SU-DHL-6 (cell line): ENCODE measurements around the gene FOXD4L1.
"Not testable (repeated sequence)": the region's sequence is repeated elsewhere in the genome, so short reads cannot be mapped to it uniquely, and the experiment has no call there.

ENCODE experiments used
- H2AFZ ChIP-seq: fragments of 200-600 bp; sonication (generic); 2 replicates; pipeline ENCODE4 v1.6.1; 2014; ENCODE audit warnings: low read depth, mild to moderate bottlenecking, moderate library complexity, mixed read lengths, antibody characterized with exemption, low read length; ENCODE audit not compliant: severe bottlenecking
- H3F3A ChIP-seq: fragments of 200-600 bp; shearing (Covaris generic); 2 replicates; pipeline ENCODE4 v1.6.0; 2016; ENCODE audit warnings: antibody characterized with exemption, mild to moderate bottlenecking; ENCODE audit not compliant: insufficient read depth
- H3K27ac ChIP-seq: fragments of 200-600 bp; sonication (generic); 2 replicates; pipeline ENCODE4 v1.5.1; 2016; ENCODE audit warnings: low read depth, mild to moderate bottlenecking, low read length, moderate library complexity, mixed read lengths
- H3K27me3 ChIP-seq: fragments of 200-600 bp; sonication (generic), shearing (Covaris generic); 2 replicates; pipeline ENCODE4 v1.6.0; 2014; ENCODE audit warnings: mild to moderate bottlenecking, low read length
- H3K36me3 ChIP-seq: fragments of 200-600 bp; sonication (generic); 2 replicates; pipeline ENCODE4 v1.6.1; 2014; ENCODE audit warnings: mild to moderate bottlenecking, low read length, mixed read lengths
- H3K4me2 ChIP-seq: fragments of 300-600, 200-600 bp; shearing (Covaris generic), sonication (generic); 2 replicates; pipeline ENCODE4 v1.6.0; 2014; ENCODE audit warnings: low read length, low read depth, mild to moderate bottlenecking; ENCODE audit not compliant: poor library complexity, severe bottlenecking
- H3K4me3 ChIP-seq: fragments of 200-600 bp; sonication (generic); 2 replicates; pipeline ENCODE4 v1.5.1; 2014; ENCODE audit warnings: antibody characterized with exemption, low read length, mild to moderate bottlenecking, mixed read lengths; ENCODE audit not compliant: insufficient read depth, poor library complexity, severe bottlenecking
- H3K79me2 ChIP-seq: fragments of 200-600 bp; sonication (generic); 2 replicates; pipeline ENCODE4 v1.6.1; 2014; ENCODE audit warnings: mild to moderate bottlenecking, low read length, moderate library complexity; ENCODE audit not compliant: insufficient read depth
- H3K9ac ChIP-seq: fragments of 200-600 bp; sonication (generic); 2 replicates; pipeline ENCODE4 v1.7.0; 2014; ENCODE audit warnings: mild to moderate bottlenecking, low read length
- H3K9me2 ChIP-seq: fragments of 200-600 bp; sonication (generic); replicated peaks from 2 replicates; pipeline ENCODE4 v1.6.1; 2014; ENCODE audit warnings: low read length; ENCODE audit not compliant: insufficient read depth
- H3K9me3 ChIP-seq: fragments of 200-600 bp; sonication (generic); 2 replicates; pipeline ENCODE4 v1.6.1; 2014; ENCODE audit warnings: low read length, mixed read lengths; ENCODE audit not compliant: insufficient read depth
- H4K20me1 ChIP-seq: fragments of 200-600 bp; sonication (generic); 2 replicates; pipeline ENCODE4 v1.6.1; 2014; ENCODE audit warnings: low read depth, mild to moderate bottlenecking, antibody characterized with exemption, low read length, moderate library complexity, mixed read lengths

FOXD4L1 gene

DNA sequence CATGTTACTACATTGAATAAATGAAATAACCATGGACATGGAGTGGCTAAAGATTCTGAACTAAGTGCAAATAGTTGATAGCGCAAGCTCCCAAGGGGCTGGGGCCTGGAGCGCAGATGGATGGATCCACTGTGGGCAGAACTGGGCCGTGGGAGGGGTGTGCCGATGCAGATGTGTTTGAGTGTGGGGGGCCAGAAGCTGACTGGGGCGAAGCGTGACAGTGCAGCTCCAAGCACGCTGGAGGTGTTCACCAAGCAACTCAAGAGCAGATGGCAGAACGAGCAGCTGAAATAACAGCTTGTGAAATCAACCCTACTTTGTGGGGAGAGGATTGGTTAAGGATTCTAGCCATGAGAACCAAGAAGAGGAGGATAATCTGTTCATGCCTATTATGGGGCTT is 17.0 kb downstream of the FOXD4L1 start:
- H3K36me3 ChIP-seq, H4K20me1 ChIP-seq, H3K27ac ChIP-seq, H3K79me2 ChIP-seq, H3K9ac ChIP-seq, H3K27me3 ChIP-seq, H3F3A ChIP-seq, H2AFZ ChIP-seq, H3K9me2 ChIP-seq, H3K4me2 ChIP-seq, H3K9me3 ChIP-seq, H3K4me3 ChIP-seq: not testable (repeated sequence)

DNA sequence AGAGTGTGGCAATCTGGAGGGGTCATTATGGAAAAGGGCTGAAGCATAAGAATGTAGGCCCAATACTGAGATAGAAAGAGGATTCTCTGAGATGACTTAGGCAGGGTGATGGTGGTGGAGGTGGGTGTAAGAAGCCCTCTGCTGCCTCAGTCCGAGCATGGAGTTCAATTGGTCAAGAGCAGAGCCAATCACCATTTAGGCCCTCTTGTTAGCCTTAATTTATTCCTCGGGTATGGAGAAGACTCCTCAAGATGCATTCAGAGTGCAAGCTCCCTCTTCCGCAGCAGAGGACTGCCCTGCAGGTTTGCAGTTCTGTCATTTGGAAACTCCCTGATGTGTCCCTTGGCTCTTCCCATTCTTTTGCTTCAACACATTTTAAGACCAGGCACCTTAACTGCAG is 17.5 kb downstream of the FOXD4L1 start:
- H3K4me3 ChIP-seq, H3K27ac ChIP-seq, H3K4me2 ChIP-seq, H4K20me1 ChIP-seq, H3K9me3 ChIP-seq, H2AFZ ChIP-seq, H3K36me3 ChIP-seq, H3K79me2 ChIP-seq, H3K9ac ChIP-seq, H3K9me2 ChIP-seq, H3K27me3 ChIP-seq, H3F3A ChIP-seq: not testable (repeated sequence)

DNA sequence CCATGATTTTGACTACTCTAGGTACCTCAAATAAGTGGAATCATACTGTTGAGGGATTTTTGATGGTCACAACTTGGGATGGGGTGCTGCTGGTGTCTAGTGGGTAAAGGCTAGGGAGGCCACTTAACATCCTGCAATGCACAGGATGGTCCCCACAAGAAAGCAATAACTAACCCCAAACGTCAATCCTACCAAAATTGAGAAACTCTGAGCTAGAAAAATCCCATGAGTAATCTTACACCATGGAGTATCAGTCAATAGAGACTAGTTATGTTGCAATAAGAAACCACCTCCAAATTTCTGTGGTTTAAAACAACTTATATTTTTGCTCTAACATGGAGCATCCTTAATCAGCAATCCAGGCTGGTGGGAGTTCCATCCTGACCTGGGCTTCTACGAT is 18.6 kb downstream of the FOXD4L1 start:
- H2AFZ ChIP-seq, H3K9ac ChIP-seq, H3K9me2 ChIP-seq, H3K4me3 ChIP-seq, H4K20me1 ChIP-seq, H3F3A ChIP-seq, H3K79me2 ChIP-seq, H3K4me2 ChIP-seq, H3K9me3 ChIP-seq, H3K27ac ChIP-seq, H3K27me3 ChIP-seq, H3K36me3 ChIP-seq: not testable (repeated sequence)

DNA sequence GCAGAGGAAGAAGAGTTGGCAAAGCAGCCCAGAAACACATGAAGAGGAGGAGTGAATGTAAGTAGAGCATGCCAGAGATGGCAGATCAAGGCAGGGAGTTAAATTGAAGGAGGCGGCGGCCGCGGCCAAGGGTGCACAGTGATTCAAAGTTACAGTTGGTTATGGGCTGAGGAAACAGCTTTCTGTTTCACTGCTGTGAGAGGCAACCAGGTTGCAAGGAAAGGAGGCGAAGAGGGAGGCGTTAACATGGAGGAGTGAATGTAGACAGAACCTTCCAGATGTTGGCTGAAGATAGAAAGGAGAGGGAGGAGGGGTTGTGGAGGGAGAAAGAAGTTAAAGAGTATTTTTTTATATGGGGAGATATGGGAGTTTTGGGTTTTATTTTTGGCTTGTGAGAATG is 22.4 kb downstream of the FOXD4L1 start:
- H3K27me3 ChIP-seq, H3K36me3 ChIP-seq, H3K27ac ChIP-seq, H2AFZ ChIP-seq, H3K79me2 ChIP-seq, H4K20me1 ChIP-seq, H3K4me3 ChIP-seq, H3K9me2 ChIP-seq, H3F3A ChIP-seq, H3K4me2 ChIP-seq, H3K9ac ChIP-seq, H3K9me3 ChIP-seq: not testable (repeated sequence)

DNA sequence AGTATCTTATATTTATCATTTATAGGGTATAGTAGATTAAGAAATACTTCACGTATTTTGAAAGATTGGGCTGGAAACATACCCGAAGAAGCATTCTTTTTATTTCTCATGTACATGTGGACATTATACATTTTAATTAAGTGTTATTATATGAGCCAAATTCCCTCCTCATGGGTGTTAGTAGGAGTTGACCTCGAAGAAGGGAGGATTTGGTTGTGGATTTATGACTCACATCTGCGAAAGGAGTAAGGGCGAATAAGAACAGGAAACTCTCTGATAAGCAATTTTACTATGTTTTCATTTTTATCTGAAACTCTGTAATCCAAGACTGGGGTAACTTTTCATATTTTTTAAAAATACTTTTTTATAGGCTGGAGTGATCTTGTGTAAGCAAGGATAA is 23.0 kb downstream of the FOXD4L1 start:
- H3K27ac ChIP-seq, H3K9me3 ChIP-seq, H2AFZ ChIP-seq, H3K9me2 ChIP-seq, H3K36me3 ChIP-seq, H4K20me1 ChIP-seq, H3K9ac ChIP-seq, H3K79me2 ChIP-seq, H3K4me3 ChIP-seq, H3K4me2 ChIP-seq, H3K27me3 ChIP-seq, H3F3A ChIP-seq: not testable (repeated sequence)

DNA sequence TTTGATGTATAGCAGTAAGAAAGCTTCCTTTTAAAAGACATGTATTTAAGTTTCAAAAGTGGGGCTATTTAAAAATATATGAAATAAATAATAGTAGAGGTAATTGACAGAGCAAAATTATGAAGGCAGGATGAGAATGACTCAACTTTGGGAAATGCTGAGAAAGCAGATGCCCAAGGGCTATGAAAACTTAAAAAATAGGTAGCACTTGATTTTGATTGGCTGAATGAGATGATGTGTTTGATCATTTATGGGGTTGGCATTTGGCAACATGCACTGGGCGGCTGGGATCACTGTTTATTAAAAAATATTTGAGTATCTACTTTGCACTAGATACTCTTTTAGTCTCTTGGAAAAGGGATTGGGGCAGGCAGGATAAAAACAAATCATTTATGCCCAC is 26.5 kb downstream of the FOXD4L1 start:
- not testable (repeated sequence) for H2AFZ ChIP-seq, H3K9ac ChIP-seq, H3K27me3 ChIP-seq, H3K9me3 ChIP-seq, H3F3A ChIP-seq, H3K79me2 ChIP-seq, H3K36me3 ChIP-seq, H3K4me3 ChIP-seq, H3K4me2 ChIP-seq, H4K20me1 ChIP-seq, H3K27ac ChIP-seq, H3K9me2 ChIP-seq

DNA sequence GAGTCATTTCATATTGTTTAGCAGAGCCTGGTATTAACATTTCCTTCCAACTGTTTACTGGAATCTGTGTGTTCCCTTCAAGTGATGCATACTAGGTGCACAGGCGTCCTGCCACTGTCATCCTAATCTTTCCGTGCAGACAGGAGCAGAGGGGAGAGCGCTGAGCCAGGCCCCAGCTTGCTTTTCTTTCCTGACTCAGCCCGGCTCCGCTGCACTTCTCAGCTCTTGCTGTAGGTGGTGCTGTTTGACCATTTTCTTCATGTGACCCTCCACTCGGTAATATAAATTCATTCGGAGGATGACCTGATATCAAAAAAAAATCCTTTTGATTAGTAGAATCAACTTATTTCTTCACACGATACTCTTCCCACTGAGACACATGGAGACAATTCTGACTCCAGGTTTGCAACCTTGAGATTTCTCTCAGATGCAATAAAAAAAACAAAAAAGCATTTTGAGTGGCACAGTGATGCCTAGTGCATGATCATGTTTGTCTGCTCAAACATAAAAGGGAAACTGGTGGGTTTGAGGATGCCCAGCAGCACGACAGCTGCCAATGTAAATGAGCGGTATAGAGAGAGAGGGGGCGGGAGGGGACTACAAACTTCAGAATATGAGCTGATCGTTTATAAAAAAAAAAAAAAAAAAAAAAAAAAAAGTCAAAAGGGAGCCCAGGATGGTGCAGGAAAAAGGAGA is 29.0 kb downstream of the FOXD4L1 start:
- H3K27me3 ChIP-seq, H3K4me2 ChIP-seq, H3K27ac ChIP-seq, H3K9me2 ChIP-seq, H4K20me1 ChIP-seq, H3K79me2 ChIP-seq, H3K4me3 ChIP-seq, H3F3A ChIP-seq, H3K9me3 ChIP-seq, H3K36me3 ChIP-seq, H2AFZ ChIP-seq, H3K9ac ChIP-seq: not testable (repeated sequence)

DNA sequence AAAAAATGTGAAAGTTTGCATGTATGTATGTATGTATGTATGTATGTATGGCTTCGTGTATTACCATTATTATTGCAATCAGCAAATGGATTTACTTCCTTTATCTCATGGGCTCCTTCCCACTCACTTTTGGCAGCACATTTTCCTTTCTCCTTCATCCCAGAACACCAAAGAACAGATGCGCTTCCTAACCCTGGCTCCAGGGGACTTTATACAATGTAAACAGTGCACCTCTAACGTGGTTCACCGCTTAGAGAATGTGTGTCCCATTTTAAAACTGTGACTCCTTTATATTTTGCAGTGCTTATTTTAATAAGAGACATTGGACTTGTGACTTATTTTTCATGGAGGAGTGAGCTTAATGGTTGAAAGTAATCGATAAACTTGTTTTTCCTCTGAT is 29.7 kb downstream of the FOXD4L1 start:
- H3K4me3 ChIP-seq, H3K27me3 ChIP-seq, H3K9me2 ChIP-seq, H3K79me2 ChIP-seq, H2AFZ ChIP-seq, H3F3A ChIP-seq, H3K9me3 ChIP-seq, H3K36me3 ChIP-seq, H4K20me1 ChIP-seq, H3K27ac ChIP-seq, H3K9ac ChIP-seq, H3K4me2 ChIP-seq: not testable (repeated sequence)
